ENCODE data around the gene PRRX2.

DNA sequence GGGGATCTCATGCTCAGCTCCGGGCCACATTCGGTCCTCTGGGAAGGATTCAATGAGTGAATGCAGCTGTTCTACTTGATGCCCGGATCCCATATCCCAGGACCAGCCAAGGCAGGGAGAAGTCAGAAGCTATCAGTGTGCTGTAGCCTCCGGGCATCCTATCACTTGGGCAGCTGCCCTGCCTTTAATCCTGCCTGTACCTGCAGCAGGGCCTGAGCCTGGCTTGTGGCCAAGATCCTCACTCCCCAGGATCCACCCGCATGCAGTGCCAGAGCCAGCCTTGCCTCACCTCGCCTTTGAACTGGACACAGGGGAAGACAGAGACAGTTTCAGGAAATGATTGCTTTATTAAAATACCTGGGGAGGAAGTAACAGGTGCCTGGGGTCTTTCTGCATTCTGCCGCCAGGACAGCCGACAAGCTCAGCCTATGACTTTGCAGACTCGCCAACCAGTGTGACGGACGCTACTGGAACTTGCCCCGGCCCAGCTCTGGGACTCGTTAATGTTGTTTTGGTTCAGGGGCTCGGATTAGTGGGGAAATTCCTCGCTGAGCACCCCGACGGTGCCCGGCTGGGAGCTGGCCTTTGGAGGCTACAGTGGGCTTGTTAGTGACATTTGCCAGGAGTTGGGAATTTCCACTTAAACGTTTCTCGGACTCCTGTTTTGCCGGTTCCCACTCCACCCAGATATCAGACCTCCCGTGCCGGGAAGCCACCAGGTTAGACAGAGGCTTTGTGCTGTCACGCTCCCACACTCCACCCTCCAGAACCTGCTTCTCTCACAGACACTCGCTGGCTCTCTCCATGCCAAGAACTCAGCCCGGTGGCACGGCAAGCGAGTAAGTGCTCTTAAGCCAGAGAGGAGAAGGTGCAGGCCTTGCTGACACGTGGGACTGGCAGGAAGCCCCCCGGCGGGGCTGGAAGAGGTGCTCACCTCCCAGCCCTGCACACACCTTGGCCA lies 86.7 kb downstream of the PRRX2 start:
- TF ChIP-seq EZH2 (IDR thresholded peaks at IDR 0.05; ENCODE audit: borderline replicate concordance, low read length), result no peak
- TF ChIP-seq, protein P1, sequence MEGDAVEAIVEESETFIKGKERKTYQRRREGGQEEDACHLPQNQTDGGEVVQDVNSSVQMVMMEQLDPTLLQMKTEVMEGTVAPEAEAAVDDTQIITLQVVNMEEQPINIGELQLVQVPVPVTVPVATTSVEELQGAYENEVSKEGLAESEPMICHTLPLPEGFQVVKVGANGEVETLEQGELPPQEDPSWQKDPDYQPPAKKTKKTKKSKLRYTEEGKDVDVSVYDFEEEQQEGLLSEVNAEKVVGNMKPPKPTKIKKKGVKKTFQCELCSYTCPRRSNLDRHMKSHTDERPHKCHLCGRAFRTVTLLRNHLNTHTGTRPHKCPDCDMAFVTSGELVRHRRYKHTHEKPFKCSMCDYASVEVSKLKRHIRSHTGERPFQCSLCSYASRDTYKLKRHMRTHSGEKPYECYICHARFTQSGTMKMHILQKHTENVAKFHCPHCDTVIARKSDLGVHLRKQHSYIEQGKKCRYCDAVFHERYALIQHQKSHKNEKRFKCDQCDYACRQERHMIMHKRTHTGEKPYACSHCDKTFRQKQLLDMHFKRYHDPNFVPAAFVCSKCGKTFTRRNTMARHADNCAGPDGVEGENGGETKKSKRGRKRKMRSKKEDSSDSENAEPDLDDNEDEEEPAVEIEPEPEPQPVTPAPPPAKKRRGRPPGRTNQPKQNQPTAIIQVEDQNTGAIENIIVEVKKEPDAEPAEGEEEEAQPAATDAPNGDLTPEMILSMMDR (IDR thresholded peaks at IDR 0.05; ENCODE audit: low read length), result no peak

Data from OCI-LY1 (cell line).